NCI-H446 (cell line): ENCODE results near the gene FERD3L.
"Not testable (repeated sequence)": the region's sequence is repeated elsewhere in the genome, so short reads cannot be mapped to it uniquely, and the experiment has no call there.

Experiments used
- DNase-seq, 2 experiments: peaks; one replicate each; lab custom pipeline; 2025; lab: John Stamatoyannopoulos, UW

FERD3L gene, protein sequence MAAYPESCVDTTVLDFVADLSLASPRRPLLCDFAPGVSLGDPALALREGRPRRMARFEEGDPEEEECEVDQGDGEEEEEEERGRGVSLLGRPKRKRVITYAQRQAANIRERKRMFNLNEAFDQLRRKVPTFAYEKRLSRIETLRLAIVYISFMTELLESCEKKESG

DNA sequence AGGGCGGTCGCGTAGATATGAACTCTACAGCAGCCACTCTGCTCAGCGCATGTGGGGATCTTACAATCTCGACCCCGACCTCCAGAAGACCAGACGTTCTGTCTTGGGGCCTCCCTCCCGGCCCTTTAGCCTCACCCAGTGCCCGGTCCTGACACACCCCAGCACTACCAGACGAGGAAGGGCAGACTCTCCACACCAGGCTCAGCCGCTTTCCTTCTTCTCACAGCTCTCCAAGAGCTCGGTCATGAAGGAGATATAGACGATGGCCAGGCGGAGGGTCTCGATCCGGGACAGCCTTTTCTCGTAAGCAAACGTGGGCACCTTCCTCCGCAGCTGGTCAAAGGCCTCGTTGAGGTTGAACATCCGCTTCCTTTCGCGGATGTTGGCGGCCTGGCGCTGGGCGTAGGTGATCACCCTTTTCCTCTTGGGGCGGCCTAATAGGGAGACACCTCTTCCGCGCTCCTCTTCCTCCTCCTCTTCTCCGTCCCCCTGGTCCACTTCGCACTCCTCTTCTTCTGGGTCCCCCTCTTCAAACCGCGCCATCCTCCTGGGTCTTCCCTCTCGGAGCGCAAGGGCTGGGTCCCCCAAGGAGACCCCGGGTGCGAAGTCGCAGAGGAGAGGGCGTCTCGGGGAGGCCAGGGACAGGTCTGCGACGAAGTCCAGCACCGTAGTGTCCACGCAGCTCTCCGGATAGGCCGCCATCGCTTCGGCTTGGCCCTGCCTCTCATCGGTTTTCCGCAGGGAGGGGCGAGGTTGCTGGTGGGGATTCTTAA is at the start of gene FERD3L:
Gene FERD3L (minus strand): TSS at position 761 of the 773 bp plus-strand sequence. CDS start 59 bp downstream, at position 702.
- DNase-seq: no peak

DNA sequence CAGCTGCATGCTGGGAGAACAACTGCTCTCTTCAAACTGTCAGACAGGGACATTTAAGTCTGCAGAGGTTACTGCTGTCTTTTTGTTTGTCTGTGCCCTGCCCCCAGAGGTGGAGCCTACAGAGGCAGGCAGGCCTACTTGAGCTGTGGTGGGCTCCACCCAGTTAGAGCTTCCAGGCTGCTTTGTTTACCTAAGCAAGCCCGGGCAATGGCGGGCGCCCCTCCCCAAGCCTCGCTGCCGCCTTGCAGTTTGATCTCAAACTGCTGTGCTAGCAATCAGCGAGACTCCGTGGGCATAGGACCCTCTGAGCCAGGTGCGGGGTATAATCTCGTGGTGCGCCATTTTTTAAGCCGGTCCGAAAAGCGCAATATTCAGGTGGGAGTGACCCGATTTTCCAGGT is 49.2 kb upstream of the FERD3L start:
- not testable (repeated sequence) for DNase-seq

DNA sequence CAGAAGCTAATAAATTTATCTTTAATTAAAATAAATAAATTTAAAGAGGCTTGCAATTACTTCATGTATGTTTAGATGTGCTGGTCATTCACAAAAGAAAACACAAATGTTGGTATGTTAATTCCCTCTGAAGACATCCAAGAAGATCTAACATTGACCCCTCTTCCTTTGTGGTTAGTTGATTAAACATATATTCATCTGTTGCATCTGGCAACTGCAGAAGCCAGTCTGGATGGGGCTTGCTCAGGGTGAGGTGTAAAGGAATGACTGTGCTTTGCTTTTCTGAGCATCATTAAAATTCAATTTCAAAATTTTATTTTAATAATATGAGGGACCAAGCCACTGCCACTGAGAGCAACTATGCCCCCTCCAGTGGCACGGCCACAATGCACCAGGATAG is 36.4 kb upstream of the FERD3L start:
- no peak for DNase-seq

DNA sequence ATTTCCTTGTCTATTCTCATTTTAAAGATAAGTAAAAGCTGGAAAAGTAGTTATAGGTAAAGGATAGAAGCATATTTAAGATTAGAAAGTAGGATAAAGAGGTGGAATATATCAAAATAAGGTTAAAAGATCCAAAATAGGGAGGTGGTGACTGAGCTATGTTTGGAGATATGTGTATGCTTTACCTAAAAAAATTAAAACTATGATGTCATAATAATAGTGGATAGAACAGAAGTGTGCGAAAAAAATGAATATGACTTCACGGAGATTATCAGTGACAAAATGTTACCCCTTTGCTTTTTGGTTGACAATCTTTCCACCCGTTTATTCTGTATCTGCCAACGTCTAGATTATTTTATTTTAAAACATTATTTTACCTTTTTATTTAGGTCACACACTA is 33.4 kb upstream of the FERD3L start:
- DNase-seq: no peak

DNA sequence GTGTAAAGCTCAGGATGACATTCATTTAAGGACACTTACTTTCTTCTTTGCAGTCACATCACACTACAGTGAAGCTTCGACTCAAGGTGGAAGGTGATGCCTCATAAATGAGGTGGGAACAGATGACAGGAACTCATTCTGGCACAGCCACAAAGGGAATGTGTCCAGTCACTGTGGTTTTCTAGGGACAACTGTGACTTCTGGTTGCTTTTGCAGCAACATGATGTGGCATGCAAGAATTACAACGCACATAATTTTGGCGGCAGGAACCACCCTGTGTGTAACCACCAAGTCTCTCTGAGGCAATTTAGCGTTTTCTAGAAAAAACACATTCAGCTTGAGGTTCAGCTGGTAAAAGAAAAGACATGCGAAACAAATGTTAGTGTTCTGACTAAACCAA is 32.0 kb upstream of the FERD3L start:
- DNase-seq: no peak

DNA sequence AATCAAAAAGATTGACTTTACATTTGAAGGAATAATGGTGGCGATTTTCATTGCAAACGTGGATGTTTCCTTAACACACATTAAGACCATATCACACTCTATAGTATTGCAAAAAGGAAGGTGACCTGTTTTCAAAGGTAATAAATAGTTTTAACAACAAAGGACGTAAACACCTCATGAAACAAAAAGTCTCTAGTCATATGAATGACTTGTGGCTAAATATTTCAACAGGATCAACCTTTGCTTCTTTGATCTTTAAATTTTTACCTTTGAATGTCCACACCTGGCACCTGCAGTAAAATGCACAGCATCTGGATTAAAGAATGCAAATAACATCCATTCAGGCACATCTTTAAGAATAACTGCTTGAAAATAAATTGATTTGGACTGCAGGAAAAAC is 30.0 kb upstream of the FERD3L start:
- DNase-seq: no peak

DNA sequence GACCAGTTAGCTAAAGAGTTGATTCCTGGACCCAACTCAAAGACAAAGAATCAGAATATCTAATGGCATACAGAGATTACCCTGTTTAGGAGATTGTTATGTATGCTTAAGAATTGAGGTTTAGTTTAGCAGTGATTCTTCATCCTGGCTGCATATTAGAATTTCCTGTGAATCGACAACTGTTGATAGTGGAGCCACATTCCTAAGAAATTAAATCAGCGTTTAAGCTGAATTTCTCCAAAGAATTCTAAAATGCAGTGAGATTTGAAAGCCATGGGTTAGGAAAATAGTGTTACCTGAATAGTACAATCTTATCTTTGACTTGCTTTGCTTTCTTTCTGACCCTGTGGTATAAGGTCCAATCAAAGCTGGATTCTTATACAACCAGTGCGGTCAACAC is 16.4 kb upstream of the FERD3L start:
- DNase-seq: no peak

DNA sequence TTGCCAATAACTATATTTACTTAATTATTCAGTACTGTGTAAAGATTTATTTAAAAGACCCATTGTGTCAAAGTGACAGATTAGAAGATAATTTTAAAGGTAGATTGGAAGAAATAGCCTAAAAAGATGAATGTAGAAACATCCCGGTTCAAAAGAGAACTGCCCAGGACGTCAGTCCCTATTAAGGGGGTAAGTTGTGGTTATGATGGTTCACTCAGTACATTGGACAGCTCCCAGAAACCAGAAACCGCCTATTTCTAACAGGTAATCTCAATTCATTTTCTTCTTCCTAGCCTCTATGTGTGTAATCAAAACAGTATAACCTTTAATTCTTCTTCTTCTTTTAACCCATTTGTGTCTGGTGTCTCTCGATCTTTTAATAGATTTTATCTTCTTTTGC is 1.5 kb upstream of the FERD3L start:
- no peak for DNase-seq

DNA sequence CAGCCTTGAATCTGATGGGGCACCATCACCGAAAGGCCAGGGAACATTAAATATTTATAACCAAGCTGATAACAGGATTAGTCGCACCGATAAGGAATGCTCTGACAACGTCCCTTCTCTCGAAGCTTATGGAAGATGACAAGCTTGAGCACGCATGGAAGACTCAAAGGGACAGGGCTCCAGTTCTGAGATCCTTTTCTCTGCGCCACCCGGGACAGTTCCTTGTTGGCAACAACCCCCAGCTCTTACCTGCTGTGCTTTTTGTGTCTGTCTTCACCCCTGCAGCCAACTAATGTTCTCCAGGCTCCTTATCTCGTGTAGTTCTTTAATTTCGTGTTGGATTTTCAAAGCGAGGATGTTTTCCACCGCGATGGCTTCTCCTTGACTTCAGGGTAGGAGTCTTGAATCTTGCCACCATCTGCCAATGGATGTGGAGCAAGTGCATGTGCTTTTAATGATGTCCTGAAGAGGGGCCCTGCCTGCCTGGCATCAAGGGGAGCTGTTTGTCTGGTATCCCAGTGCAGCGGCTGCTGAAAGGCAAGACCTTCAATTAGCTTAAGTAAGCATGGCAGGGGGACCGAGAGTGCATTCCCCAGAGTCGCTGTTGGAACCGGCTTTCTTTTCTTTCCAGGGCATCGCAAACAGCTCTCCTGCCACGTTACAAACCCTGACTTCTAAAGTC is 354 bp upstream of the FERD3L start:
- DNase-seq: no peak

DNA sequence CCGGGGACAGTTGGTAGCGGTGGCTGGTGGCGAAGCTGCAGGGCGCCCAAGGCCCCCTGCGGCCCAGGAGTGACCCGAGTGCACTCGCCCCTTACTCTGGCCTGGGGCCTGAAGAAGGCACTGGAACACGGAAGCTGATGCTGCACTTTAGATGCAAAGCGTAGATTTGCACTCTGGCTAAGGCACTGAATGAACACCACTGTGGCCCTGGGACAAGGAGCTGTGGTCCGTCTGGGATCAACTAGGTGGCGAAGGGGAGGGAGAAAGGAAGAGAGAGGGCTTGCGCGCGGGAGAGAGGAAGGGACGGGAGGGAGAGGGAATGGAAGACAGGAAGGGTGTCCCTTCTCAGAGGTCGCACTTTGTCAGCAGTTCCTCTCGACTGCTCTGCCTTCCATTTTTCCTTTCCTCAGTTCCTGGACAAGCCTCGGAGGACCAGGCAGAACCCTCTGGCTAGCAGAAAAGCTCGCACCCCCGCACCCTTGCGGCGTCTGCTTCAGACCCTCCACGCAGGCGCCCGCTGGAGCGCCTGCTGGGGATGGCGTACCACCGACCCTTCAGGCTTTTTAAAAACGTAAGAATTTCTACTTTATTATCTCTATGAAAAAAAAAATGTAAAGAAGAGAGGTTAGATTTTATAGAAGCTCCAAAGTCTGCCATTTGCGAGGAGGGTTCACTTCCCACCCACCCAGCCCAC is 1.2 kb downstream of the FERD3L start:
- DNase-seq: no peak

DNA sequence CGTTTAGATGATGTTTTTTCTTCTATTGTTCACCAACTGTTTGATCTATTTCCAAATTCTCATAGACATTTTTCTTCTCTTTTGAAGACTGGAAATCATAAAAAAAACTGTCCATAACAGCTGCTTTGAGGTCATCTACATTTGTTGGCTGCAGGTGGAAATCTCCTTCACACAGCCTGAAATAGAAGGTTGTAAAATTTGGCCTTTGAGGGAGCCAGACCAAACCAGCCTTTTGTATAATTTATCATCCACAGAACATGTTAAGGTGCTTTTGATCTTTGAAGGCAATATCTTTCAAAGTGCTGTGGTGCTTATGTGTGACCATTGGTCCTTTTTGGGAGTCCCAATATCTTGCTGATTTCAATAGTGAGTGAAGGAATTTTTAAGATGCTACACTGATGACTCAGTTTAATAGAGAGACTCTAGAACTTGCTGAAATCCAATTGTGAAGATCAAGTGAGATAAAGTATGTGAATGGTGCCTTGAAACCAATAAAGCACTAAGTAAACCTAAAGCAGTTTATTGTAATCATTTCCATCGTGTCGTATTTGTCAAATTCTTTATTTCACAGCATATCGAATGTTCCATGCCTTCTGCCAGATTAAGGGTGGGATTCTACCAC is 5.4 kb downstream of the FERD3L start:
- DNase-seq: no peak

DNA sequence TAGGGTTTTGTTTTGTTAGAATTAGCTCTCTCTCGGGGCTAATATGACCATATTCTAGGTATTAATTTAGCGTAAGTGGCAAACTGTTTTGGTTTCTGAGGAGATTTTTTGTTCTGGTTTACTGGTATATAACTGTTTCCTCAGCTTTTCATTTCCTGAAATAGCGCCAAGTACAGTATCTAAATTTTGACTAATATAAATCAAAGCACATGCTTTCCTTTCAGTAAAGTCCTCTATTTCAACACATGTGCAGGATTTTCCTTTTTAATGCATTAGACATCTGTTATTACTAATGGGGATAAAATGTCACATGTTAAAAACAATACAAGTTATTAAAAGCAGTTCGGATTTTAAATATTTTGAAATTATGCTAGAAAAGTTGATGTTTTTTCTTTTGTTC is 11.3 kb downstream of the FERD3L start:
- DNase-seq: no peak

DNA sequence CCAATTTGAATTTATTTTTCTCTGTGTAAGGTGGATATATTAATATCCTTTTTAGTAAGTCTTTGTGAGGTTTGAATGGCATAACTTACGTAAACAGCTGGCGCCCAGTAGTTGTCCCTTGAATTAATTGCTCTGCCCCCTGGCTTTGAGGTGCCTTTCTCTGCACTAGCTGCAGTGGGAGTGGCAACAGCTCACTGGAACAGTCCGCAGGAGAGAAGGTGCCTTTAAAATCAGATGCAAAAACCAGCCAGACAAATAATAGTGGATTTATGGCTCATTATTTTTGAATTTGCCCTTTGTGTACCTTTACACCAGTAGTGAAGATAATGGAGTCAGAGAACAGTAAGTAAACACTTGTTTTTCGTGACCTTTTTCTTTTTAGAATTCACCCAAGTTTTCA is 11.8 kb downstream of the FERD3L start:
- no peak for DNase-seq

DNA sequence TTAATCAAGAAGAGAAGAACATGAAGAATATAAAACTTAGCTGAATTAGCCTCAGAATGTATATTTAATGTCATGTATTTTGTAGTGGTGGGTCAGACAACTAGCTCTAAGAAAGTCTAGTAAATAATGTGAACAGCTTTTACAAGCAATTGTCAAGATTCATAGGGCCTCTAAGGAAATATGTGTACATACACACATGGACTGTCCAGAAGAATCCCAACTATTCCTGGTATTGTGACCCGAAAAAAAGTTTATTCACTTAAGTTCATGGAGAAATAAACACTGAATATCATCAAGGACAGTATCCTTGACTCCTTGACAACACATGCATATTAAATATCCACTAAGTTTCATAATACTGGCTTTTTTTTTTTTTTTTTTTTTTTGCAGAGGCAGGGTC is 16.4 kb downstream of the FERD3L start:
- DNase-seq: no peak

DNA sequence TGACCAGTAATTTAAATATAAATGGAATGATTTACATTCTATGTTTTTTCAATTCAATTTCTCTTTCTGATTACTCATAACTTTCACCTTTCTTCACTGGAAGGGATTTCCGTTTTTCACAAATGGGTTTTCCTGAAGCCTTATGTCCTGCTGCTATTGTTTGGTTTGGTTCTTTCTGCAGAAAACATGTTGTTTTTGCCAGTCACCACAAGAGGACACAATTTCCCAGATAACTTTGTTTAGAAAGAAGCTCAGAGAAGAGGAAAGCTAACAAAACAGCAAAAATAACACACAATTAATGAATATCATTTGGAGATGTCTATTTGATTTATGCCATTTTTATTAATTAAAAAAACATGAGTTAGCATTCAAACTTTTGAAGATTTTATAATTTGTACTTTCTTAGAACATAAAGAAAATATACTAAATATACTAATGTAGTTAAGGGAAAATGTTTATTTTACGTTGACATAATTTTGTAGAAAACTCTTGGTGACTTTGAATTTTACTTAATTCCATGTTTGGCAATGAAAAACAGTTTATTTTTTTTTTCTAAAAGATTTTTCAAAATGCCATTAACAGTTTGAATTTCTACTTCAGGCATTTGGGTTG is 23.1 kb downstream of the FERD3L start:
- DNase-seq: peak; percentile 50 to 77

DNA sequence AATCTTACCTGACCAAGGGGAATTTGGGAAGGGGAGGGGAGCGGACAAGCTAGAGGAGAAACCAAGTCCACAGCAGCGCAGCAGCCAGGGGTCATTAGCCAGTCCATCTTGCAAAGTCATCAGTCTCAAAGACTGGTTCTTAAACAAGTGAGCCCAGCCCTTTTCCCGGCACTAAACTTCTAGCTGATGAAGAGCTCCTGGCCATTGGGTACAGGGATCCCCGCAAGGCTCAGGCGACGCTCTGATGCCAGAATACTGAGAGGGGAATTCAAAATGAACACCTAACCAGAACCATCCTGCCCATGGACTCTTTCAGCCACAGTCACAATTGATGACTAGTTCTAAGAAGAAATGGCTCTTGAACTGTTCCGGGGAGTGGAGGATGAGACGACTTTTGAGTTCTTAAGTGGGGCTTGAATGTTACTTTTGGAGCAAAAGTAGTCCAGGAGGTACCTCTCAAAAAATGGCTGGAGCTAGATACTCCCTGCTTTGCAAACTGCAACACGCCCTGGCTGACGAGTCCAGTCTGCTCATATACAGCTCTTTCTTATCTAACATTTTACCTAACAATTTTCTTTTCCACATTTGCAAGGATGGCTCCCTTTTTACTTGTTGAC is 25.2 kb downstream of the FERD3L start:
- no peak for DNase-seq

DNA sequence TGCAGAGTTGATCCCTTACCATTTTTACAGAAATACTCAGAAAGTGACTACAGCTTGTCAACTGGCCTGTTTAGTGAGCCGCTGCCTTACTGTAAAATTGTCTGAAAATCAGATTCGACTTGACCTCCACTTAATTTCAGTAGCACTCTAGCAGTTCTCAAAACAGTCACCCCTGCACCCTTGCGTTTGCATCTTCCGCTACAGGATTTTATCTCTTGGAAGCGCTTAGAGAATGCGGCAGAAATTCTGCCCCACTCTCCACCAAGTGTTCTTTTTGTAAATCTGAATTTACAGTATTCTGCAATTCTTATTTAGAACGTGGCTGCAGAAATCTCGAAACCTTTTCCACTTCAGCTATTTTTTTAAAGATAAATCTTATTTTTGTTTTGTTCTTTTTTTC is 25.8 kb downstream of the FERD3L start:
- DNase-seq: no peak

DNA sequence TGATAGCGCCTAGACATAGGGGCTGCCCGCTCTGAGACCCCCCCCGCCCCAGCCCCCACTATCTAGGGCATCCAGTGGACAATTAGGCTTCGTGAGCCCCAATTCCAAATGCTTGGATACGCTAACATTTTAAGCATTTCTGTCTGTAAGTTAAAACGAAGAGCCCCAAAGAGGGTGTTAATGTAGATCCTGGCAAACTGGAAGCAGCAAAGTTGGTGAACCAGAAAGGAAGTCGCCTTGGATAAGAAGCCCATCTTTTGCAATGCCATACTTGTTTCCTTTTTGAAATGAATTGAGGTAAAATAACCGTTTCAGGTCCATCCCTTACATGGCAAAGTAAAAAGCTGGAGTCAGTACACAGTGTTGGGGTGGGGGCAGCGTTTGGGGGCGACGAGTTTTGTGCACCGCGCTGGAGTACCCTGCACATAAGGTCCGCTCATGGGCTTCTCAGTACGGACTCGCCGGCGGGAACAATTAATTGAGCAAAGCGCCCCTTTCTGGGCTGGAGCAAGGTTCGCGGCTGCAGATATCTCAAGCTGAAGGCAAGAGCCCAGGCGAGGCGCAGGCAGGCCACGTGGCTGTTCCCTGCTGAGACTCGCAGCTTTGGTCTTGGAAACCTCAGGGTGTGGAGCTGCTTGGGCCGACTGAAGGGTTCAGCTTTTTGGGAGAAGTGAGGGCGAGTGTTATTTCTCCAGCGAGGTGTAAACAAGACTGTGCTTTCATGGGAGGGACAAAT is 26.4 kb downstream of the FERD3L start:
- no peak for DNase-seq

DNA sequence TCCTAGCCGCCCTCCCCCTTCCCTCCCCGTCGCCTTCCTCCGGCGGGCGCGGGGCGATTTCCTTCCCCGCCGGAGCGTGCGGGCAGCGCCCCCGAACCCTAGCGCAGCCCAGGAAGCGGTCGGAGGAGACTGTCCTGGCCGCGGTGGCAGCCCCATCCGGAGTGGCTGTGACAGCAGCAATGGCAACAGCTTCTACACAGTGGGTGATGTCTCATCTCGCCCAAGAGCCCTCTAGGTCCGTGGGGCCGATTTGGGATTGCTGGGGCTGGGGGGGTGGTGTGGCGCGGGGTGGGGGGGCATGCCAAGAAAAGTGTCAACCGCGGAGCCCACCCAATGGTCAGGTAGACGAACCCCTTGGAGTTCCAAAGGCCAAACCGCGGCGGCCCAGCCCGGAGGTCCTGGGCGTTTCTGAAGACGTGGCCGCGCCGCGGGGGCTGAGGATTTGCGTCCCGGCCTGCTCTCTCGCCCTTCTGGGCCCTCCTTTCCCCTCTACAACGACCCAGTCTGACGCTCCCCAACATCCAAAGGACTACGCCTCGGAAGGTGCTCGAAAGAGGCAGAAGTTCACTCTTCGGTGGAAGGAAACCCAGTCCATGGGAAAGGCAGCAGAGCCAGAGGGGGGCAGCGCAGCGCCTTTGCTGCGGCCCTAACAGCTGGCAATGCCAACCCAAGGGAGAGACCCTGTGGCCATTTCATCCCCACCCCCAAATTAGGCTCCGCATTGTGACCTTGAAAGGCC is 27.2 kb downstream of the FERD3L start:
- DNase-seq: no peak
